PC-3 (cell line): ENCODE results near the gene SRPK3.

ENCODE experiments used
- EZH2 ChIP-seq: fragments of 300-600 bp; sonication (generic); IDR thresholded peaks from one replicate; pipeline ENCODE4 v1.6.1; 2017; ENCODE audit warnings: antibody characterized with exemption, mild to moderate bottlenecking, low read length; ENCODE audit not compliant: unreplicated experiment
- EZH2phosphoT487 ChIP-seq: fragments of 300-600 bp; sonication (generic); IDR thresholded peaks from 2 replicates; pipeline ENCODE4 v1.6.1; 2018; ENCODE audit warnings: mild to moderate bottlenecking, antibody characterized with exemption, low read length, borderline replicate concordance

DNA sequence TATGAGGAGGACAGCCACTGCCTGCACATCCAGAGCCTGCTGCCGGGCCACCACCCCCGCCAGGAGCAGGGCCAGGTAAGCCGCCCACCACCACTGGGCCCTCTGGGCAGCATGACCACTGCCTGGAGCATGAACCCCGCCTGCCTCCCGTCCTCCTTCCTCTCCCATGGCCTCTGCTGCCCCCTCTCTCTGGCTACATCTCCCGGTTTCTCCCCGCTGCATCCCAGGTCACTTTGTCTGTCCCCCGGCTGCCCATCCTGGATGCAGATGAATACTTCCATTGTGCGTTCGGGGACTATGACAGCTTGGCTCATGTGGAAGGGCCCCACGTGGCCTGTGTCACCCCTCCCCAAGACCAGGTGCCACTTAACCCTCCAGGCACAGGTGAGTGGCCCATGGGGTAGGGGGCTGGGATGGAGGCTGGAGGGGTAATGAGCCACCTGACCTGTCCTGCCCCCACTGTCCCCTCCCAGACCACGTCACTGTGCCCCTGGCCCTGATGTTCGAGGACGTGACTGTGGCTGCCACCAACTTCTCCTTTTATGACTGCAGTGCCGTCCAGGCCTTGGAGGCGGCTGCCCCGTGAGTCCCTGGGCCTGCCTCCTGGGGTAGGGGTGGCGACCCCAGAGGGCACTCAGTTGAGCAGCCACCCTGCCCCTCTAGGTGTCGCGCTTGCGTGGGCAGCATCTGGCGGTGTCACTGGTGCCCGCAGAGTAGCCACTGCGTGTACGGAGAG lies 10.8 kb upstream of the SRPK3 start:
- no peak for TF ChIP-seq EZH2
- no peak for TF ChIP-seq EZH2phosphoT487
